ENCODE results near the gene PRRC2B. TPM values are rescaled to one million over a fixed set of nuclear protein-coding genes. Genes with fewer than 3 reads are reported as not detected.

Gene PRRC2B
- total and polyA plus RNA-seq, 9 donors, result 86.7 to 319 (median 234) TPM

GRCh38 chr9:131416509-131416908 lies 22.6 kb downstream of the PRRC2B start:
- TF ChIP-seq POLR2A (IDR thresholded peaks at IDR 0.05) (no peak), EP300 (IDR thresholded peaks at IDR 0.05) (no peak), CTCF (IDR thresholded peaks at IDR 0.05) (no peak)
- Histone ChIP-seq H3K36me3 (no peaks in the 10 kb centered on the region), H3K27me3 (no peaks in the 10 kb centered on the region), H3K4me3 (no peak overlapping the region), H3K27ac (no peak overlapping the region), H3K4me1 (ENCODE audit: insufficient read depth) (peaks cover 39% of the 10 kb centered on the region), H3K9me3 (no peaks in the 10 kb centered on the region)
- no peak for DNase-seq
- intact Hi-C loops (cut with DNase I), result no loop called here
- WGBS, 3 donors, result 83 to 91% (median 89%) methylated on average over 4 of the region's 4 CpGs

- intact Hi-C loops (cut with DNase I), result no loop called here
- 33 to 39% (median 34%) methylated on average over 13 of the region's 13 CpGs for WGBS, 3 donors
- H3K9me3 ChIP-seq, result no peaks in the 10 kb centered on the region
- TF ChIP-seq CTCF (IDR thresholded peaks at IDR 0.05), result no peak
- no peak for TF ChIP-seq EP300 (IDR thresholded peaks at IDR 0.05)
- no peak for TF ChIP-seq POLR2A (IDR thresholded peaks at IDR 0.05)
- H3K36me3 ChIP-seq, result no peaks in the 10 kb centered on the region
- no peaks in the 10 kb centered on the region for H3K27me3 ChIP-seq
- DNase-seq, result peak in 1 of 5 donors; percentile 13
- H3K4me1 ChIP-seq (ENCODE audit: insufficient read depth), result peaks cover 41% of the 10 kb centered on the region
- H3K27ac ChIP-seq, result peak overlapping the region; percentile 21 to 31
- H3K4me3 ChIP-seq, result no peak overlapping the region
Measured at GRCh38 chr9:131417264-131418142, 23.6 kb downstream of the PRRC2B start.

DNA sequence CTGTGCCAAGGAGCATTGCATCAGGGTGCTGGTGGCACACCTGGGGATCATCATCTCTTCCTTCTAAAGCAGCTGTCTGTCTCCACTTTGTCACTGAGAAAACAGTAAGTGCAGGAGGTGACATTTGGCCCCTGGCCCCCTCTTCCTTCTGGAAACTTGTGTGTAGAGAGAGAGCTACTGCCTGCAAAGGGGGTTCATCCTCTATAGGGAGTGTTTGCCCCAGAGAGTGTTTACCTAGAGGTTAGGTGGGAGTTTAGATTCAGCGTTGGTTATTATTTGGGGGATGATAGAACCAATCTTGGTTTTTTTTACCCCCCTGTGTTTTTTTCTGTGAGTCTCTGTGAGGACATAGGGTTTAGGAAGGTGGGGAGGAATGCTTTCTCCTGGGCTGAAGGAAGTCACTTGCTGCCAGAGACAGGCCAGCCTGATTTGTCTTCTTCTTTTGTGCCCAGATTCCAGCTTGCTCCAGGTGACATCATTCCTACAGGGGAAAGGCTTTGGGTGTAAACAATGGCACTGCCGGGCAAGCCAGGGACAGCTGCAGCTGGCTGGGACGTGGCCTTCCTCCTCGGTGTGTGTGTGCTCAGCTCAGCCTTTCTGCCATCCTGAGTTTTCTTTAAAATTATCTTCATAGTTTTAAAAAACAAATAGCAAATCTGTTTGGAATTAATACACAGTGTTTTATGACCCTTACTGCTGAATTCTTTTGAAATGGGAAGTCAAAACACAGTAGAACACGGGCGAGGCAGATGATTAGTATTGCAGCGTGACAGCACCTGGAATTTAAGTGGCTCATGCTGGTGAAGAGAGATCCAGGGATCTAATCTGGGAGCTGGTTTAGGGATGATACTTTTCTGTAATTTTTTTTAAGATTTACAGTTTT lies 24.5 kb downstream of the PRRC2B start:
- H3K4me1 ChIP-seq (ENCODE audit: insufficient read depth), result peaks cover 47% of the 10 kb centered on the region
- TF ChIP-seq EP300 (IDR thresholded peaks at IDR 0.05) (no peak), CTCF (IDR thresholded peaks at IDR 0.05) (no peak), POLR2A (IDR thresholded peaks at IDR 0.05) (no peak)
- no peaks in the 10 kb centered on the region for H3K36me3 ChIP-seq
- H3K9me3 ChIP-seq, result no peaks in the 10 kb centered on the region
- peak in 1 of 5 donors; percentile 38 for DNase-seq
- H3K4me3 ChIP-seq, result no peak overlapping the region
- H3K27ac ChIP-seq, result peak overlapping the region; percentile 21 to 31
- intact Hi-C loops (cut with DNase I), result no loop called here
- no peaks in the 10 kb centered on the region for H3K27me3 ChIP-seq
- 3 to 15% (median 9%) methylated on average over 7 of the region's 7 CpGs for WGBS, 3 donors

GRCh38 chr9:131419026-131419614 lies 25.2 kb downstream of the PRRC2B start:
- intact Hi-C loops (cut with DNase I), result no loop called here
- no peak overlapping the region for H3K4me3 ChIP-seq
- 33 to 48% (median 44%) methylated on average over 8 of the region's 8 CpGs for WGBS, 3 donors
- H3K27me3 ChIP-seq, result no peaks in the 10 kb centered on the region
- peaks cover 51% of the 10 kb centered on the region for H3K4me1 ChIP-seq (ENCODE audit: insufficient read depth)
- no peak overlapping the region for H3K27ac ChIP-seq
- peak in 1 of 5 donors; percentile 31 for DNase-seq
- TF ChIP-seq CTCF (IDR thresholded peaks at IDR 0.05) (no peak), EP300 (IDR thresholded peaks at IDR 0.05) (no peak), POLR2A (IDR thresholded peaks at IDR 0.05) (no peak)
- no peaks in the 10 kb centered on the region for H3K9me3 ChIP-seq
- no peaks in the 10 kb centered on the region for H3K36me3 ChIP-seq

Data from ovary (tissue), 9 donors.